A549 treated with AZD2906 at 1 μM for 4 hours (cell line): Measurements from ENCODE around the gene FAM149B1. TPM values are rescaled to one million over a fixed set of nuclear protein-coding genes. Genes with fewer than 3 reads are reported as not detected.

Source experiments
- total RNA-seq: library from RNA; stranded (reverse); fragments of 200-300 nt; extraction: Qiagen RNA extraction; gene quantifications from 5 replicates; pipeline ENCODE4 v1.2.3, GENCODE V29; 2022

The FAM149B1 gene
- total RNA-seq = 6.7 to 8.2 TPM (median 7.4 TPM) in 5 replicates

DNA sequence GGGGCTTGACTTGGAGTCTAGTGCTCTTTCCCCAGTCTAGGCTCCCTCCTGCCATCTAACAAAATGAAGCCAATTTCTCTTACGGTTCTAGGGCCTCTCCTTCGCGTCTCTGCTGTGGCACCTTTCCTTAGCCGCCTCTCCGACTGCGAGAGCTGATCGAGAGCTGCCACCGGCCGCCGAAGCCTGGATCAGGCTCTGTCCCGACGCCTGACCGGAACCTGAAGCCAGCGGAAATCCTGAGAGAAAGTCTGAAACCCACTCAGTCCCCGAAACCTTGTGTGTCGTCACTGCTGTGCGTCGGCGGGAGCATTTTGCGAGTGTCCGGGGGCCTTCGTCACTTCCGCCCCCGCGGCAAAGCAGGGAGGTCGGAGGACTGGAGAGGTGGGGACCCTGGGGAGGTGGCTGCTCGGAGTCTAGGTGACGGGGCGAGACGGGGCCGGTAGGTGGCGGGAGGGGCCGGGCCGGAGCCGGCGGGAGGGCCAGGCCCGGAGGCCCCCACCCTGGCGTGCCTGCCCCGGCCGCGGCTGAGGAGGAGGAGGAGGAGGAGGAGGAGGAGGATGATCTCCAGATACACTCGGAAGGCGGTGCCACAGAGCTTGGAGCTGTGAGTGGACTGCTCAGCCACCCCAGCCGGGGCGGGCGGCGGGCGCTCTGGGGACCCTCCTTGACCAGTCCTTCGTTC is at the start of gene FAM149B1, which contains the start of gene ECD:
TSS of gene FAM149B1 (plus strand) at position 337 of the 682 bp plus-strand sequence. CDS start at position 558, 221 bp downstream.
TSS of gene ECD (minus strand) at position 226 of the 682 bp plus-strand sequence. CDS start 4,071 bp downstream, outside the sequence.

DNA sequence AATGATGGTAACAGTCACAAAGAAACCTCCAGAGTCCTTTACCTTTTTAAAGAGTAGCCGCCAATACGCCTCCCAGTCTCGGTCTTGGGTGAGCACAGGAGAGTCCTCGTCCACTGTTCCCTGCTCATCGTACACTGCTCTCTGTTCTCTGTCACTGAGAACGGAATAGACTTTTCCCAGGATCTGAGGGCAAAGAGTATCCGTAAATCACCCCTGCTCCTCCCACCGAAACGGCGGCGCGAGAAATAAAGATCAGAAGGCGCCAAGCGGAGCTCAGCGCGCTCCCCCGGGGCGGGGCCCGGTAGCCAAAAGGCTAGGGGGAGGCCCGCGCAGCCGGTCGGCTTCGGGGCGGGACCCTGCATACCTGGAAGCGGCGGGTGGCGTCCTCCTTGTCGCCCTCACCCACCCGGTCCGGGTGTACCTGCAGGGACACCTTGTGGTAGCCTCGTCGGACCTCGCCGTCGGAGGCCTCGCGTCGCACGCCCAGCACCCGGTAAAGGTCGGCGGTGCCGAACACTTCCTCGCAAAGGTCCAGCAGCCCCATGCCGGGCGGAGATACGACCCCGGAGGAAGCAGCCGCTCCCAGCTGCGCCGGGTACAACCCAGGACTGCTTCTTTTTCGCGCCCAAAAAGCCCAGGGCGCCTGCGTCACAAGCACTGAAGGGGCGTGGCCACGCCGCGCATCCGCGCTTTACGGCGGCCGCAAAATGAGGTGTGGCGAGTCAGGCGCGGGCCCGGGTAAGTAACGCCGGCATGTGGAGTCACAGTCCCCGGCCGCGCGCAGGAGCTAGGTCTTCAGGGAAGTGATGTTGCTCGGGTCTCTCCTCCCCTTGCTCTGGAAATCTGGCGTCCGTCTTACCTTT is 79.0 kb downstream of the FAM149B1 start, which contains the start of gene DNAJC9:
TSS of gene DNAJC9 (minus strand) at position 610 of the 863 bp plus-strand sequence. CDS start at position 544, 66 bp downstream.

DNA sequence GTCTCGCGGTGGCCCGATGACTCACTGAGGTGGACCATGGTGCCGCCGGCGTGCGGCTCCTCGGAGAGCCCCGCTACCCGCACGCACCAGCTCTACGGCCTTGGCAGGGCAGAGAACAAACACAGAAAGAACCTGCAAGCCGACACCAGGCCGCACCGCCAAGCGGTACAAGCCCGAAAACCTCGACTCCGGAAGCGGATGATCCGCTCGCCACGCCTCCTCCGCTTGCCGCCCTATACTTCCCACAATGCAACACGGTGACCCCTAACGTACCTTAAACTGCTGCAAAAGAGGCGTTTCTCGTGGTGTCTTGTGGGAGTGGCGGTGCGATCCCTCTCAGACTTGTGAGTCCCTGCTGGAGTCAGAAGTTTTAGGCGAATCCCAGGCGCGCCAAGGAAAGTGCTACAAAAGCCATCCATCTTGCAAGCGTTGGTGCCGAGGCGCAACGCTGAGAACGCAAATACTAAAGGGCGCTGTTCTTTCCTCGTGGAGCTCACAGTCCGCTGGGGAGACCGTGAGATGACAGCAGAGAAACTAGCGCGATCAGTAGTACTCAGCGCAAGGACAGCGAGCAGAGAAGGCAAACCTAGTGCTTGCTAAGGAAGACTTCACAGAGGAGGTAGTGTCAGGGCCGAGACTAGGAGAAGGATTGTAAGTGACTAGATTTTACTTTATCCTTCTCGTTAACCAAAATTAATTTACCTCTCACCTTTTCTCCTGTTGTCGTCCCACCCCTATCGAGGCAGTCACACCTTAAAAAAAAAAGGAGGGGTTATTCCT is 84.7 kb downstream of the FAM149B1 start, which contains the start of gene MRPS16:
TSS of gene MRPS16 (minus strand) at position 200 of the 780 bp plus-strand sequence. CDS start at position 38, 162 bp downstream.

Other genes with a start within 250 kb of the FAM149B1 start
- gene PLA2G12B, start 213.3 kb upstream of the FAM149B1 start, total RNA-seq = not detected in 5 replicates
- 17.0 to 29.3 TPM (median 20.6 TPM) in 5 replicates for gene P4HA1, start 71.3 kb upstream of the FAM149B1 start, total RNA-seq
- 2.6 to 3.0 TPM (median 2.9 TPM) in 5 replicates for gene NUDT13, start 57.7 kb upstream of the FAM149B1 start, total RNA-seq
- 23.3 to 33.0 TPM (median 24.8 TPM) in 5 replicates for gene ECD, start 111 bp upstream of the FAM149B1 start, total RNA-seq
- 46.8 to 52.1 TPM (median 49.8 TPM) in 5 replicates for gene DNAJC9, start 79.1 kb downstream of the FAM149B1 start, total RNA-seq
- gene MRPS16, start 84.5 kb downstream of the FAM149B1 start, total RNA-seq = 120 to 187 TPM (median 177 TPM) in 5 replicates
- 0.17 to 0.31 TPM (median 0.22 TPM) in 5 replicates for gene CFAP70, start 190.7 kb downstream of the FAM149B1 start, total RNA-seq
- 108 to 117 TPM (median 112 TPM) in 5 replicates for gene ANXA7, start 245.9 kb downstream of the FAM149B1 start, total RNA-seq